ENCODE data around the gene ADD3.
A peak's percentile ranks its signal among the peaks of the same experiment; 100 is the strongest.

Gene ADD3

DNA sequence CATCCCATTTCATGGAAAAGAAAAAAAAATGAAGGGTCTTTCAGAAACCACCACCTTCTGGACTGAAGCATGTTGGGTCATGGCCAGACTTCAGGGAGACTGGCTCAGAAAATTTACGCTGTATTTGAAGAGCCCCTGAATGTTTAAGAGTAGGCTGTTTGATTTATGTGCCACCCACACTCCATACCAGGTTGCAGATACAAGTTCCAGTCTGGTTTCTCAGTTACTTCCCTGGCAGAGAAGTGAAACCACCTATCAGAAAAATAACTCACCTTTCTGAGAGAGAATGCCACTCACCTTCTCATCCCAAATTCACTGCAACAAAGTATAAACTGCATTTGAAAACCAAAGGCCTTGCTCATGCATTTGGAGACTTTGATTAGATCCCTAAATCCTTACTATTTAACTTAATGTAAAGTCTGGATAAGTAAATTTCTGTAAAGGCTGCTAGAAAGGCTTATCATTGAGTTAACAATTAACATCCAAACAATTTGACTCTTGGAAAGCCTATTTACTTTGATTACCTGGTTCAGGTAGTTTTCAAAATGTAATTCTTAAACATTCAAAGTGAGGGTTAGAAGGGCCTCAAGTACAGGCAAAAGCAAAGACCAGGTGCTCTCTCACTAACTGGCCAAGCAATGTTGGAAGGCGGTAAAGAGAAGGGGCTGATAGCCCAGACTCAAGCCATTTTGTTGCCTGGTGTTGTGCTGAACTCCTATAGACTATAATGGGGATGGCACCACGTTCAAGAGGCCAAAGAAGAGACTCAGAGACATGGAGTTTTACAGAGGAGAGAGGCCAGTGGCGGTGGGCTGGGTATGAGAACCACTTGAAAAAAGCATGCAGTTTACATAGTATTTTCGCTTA, 12.8 kb upstream of the ADD3 start:
- Histone ChIP-seq H3K4me2 (ENCODE audit: low read length) (no peak overlapping the region), H3K4me3 (ENCODE audit: low read depth, low read length, poor library complexity, severe bottlenecking) (no peak overlapping the region), H3K27ac (ENCODE audit: low read depth, low read length, poor library complexity, severe bottlenecking) (no peak overlapping the region), H3K27me3 (ENCODE audit: insufficient read depth, low read length) (no peaks in the 10 kb centered on the region), H4K20me1 (ENCODE audit: insufficient read depth, low read length) (no peaks in the 10 kb centered on the region), H3K9ac (ENCODE audit: low read length) (no peak overlapping the region), H2AFZ (ENCODE audit: low read length) (no peak overlapping the region), H3K9me2 (ENCODE audit: low read depth, low read length) (no peaks in the 10 kb centered on the region), H3F3A (ENCODE audit: insufficient read depth, low read length) (no peaks in the 10 kb centered on the region), H3K79me2 (ENCODE audit: insufficient read depth, low read length) (no peaks in the 10 kb centered on the region), H3K9me3 (ENCODE audit: low read length) (no peaks in the 10 kb centered on the region), H3K4me1 (ENCODE audit: insufficient read depth, low read length, severe bottlenecking) (peaks cover 24% of the 10 kb centered on the region), H3K36me3 (ENCODE audit: insufficient read depth, low read length) (no peaks in the 10 kb centered on the region)
- TF ChIP-seq EZH2 (IDR thresholded peaks at IDR 0.05; ENCODE audit: borderline replicate concordance, low read length) = no peak
- TF ChIP-seq, protein P1, sequence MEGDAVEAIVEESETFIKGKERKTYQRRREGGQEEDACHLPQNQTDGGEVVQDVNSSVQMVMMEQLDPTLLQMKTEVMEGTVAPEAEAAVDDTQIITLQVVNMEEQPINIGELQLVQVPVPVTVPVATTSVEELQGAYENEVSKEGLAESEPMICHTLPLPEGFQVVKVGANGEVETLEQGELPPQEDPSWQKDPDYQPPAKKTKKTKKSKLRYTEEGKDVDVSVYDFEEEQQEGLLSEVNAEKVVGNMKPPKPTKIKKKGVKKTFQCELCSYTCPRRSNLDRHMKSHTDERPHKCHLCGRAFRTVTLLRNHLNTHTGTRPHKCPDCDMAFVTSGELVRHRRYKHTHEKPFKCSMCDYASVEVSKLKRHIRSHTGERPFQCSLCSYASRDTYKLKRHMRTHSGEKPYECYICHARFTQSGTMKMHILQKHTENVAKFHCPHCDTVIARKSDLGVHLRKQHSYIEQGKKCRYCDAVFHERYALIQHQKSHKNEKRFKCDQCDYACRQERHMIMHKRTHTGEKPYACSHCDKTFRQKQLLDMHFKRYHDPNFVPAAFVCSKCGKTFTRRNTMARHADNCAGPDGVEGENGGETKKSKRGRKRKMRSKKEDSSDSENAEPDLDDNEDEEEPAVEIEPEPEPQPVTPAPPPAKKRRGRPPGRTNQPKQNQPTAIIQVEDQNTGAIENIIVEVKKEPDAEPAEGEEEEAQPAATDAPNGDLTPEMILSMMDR (IDR thresholded peaks at IDR 0.05; ENCODE audit: low read length) = no peak

GRCh38 chr10:109995595-109995994, 12.2 kb upstream of the ADD3 start:
- Histone ChIP-seq H3K4me1 (ENCODE audit: insufficient read depth, low read length, severe bottlenecking) (peaks cover 24% of the 10 kb centered on the region), H3K27ac (ENCODE audit: low read depth, low read length, poor library complexity, severe bottlenecking) (no peak overlapping the region), H2AFZ (ENCODE audit: low read length) (no peak overlapping the region), H3K9ac (ENCODE audit: low read length) (no peak overlapping the region), H4K20me1 (ENCODE audit: insufficient read depth, low read length) (no peaks in the 10 kb centered on the region), H3K79me2 (ENCODE audit: insufficient read depth, low read length) (no peaks in the 10 kb centered on the region), H3K9me3 (ENCODE audit: low read length) (no peaks in the 10 kb centered on the region), H3F3A (ENCODE audit: insufficient read depth, low read length) (no peaks in the 10 kb centered on the region), H3K4me3 (ENCODE audit: low read depth, low read length, poor library complexity, severe bottlenecking) (no peak overlapping the region), H3K36me3 (ENCODE audit: insufficient read depth, low read length) (no peaks in the 10 kb centered on the region), H3K9me2 (ENCODE audit: low read depth, low read length) (no peaks in the 10 kb centered on the region), H3K4me2 (ENCODE audit: low read length) (no peak overlapping the region), H3K27me3 (ENCODE audit: insufficient read depth, low read length) (no peaks in the 10 kb centered on the region)
- no peak for TF ChIP-seq EZH2 (IDR thresholded peaks at IDR 0.05; ENCODE audit: borderline replicate concordance, low read length)
- TF ChIP-seq, protein P1 (IDR thresholded peaks at IDR 0.05; ENCODE audit: low read length) = no peak

DNA sequence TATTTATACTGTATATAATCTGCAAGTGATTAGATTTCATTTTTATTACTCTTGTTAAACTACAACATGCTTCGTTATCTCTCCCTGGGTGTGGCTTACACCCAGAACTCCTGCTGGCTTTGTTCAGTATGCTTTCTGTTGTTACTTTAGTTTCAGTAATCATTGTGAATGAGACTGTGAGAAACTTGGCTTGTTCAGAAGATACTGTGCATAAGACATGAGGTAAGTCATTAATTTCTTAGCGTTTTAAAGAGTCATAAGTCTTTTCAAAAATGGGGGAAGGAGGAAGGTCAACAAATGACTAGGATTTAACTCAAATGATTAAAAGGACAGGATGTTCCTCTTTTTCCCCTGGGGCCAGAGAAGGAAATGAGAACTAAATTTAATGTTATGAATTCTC, 11.6 kb upstream of the ADD3 start:
- H3K27ac ChIP-seq (ENCODE audit: low read depth, low read length, poor library complexity, severe bottlenecking) = no peak overlapping the region

More for the DNA sequence above, 11.6 kb upstream of the ADD3 start:
- H4K20me1 ChIP-seq (ENCODE audit: insufficient read depth, low read length) = no peaks in the 10 kb centered on the region
- H3K9me3 ChIP-seq (ENCODE audit: low read length) = no peaks in the 10 kb centered on the region
- no peaks in the 10 kb centered on the region for H3K36me3 ChIP-seq (ENCODE audit: insufficient read depth, low read length)
- H3F3A ChIP-seq (ENCODE audit: insufficient read depth, low read length) = no peaks in the 10 kb centered on the region
- no peaks in the 10 kb centered on the region for H3K9me2 ChIP-seq (ENCODE audit: low read depth, low read length)
- peaks cover 24% of the 10 kb centered on the region for H3K4me1 ChIP-seq (ENCODE audit: insufficient read depth, low read length, severe bottlenecking)
- H3K9ac ChIP-seq (ENCODE audit: low read length) = no peak overlapping the region
- no peaks in the 10 kb centered on the region for H3K27me3 ChIP-seq (ENCODE audit: insufficient read depth, low read length)
- H3K4me2 ChIP-seq (ENCODE audit: low read length) = peak overlapping the region; percentile 10; the same call in 1 of the 2 replicates
- no peak overlapping the region for H3K4me3 ChIP-seq (ENCODE audit: low read depth, low read length, poor library complexity, severe bottlenecking)
- H2AFZ ChIP-seq (ENCODE audit: low read length) = no peak overlapping the region
- no peaks in the 10 kb centered on the region for H3K79me2 ChIP-seq (ENCODE audit: insufficient read depth, low read length)
- TF ChIP-seq, protein P1 (IDR thresholded peaks at IDR 0.05; ENCODE audit: low read length) = no peak
- TF ChIP-seq EZH2 (IDR thresholded peaks at IDR 0.05; ENCODE audit: borderline replicate concordance, low read length) = no peak
